Activated CD4-positive, alpha-beta T cell treated with anti-CD3 and anti-CD28 coated beads for 1 hour (primary cell): ENCODE results near the gene DCAF11.
A peak's percentile ranks its signal among the peaks of the same experiment; 100 is the strongest.

Source experiments
- DNase-seq: peaks from one replicate; pipeline ENCODE4 v3.0.0-alpha.2; 2020

DCAF11 gene

DNA sequence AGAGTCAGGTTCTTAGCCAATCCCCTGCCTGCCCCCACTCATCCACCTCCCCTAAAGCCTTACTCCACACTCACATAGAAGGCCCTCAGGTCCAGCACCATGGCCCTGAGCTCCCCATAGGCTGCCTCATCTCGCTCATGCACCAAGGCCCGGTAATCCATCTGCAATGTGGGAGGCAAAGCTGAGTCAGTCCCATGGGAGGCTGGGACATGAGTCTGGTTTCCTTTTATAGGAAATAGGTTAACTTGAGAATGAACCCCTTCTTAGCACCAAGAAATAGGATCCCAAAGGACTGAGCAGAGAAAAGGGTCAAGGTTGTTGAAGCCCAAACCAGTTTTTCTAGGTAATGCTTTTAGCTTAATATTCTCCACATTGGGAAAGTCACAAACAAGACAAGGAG lies 28.9 kb downstream of the DCAF11 start:
- no peak for DNase-seq

DNA sequence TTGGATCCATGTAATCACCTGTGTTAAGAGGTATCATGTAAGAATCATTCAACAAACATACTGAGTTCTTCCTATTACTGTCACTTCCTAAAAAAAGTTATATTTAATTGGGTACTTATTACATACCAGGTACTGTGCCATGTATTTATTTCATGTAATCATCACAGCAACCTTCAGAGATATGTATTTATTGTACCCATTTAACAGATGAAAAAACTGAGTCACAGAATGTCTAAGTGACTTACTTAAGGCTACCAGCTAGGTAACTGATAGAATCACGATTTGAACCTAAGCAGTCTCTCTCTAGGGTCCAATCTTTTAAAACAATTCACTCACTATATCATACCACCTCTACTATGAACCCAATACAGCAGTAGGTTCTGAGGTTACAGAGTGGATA lies 29.9 kb downstream of the DCAF11 start:
- no peak for DNase-seq

DNA sequence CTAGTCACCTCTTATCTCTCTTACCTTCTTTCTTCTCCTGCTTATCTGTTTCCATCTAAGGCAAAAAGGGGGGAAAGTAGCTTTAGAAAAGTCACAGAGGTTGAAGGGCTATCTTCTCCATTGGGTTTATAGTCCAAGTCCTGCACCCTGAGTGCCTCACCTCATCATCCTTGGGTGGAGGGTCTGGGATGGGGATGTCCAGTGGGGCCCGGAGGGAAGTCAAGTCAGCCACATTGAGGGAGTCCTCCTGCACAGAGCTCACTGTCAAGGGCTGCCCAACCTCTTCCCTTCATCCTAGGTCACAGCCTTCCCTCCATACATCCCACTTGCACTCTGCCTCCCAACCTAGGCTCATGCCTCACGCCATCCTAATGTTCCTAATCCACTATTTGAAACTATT lies 30.6 kb downstream of the DCAF11 start:
- no peak for DNase-seq

DNA sequence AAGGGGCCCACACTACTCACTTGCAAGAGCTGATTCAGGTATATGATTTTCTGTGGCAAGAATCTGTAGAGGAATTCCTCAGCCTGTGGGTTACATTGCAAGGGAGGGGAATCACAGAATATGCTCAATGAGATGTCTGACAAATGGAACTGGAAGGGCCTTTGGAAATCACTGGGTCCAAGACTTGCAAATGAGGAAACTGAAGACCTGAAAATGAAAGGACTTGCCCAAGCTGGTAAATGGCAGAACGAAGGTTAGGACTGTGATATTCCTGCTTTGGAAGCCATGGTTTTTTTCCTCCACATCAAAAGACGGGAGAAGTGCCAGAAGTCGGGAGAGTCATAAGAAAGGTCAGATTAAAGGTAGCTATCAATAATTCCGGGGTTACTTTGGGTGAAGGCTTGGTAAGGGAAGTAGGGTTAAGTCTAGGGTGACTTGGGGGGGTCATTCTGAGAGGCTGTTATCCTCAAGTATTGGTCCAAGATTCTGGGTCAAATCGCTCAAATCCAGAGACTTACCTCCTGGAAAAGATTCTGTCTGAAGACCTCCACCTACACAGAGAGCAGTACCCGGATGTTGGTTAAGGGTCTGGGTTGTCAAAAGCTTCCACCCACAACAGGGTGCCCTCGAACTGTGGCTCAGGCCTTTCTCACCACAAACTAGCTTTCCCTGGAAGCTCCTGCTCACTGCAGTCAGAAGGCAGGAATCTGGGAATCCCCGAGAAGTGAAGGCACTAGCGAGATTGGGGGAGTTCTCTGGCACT lies 31.3 kb downstream of the DCAF11 start:
- DNase-seq = no peak

DNA sequence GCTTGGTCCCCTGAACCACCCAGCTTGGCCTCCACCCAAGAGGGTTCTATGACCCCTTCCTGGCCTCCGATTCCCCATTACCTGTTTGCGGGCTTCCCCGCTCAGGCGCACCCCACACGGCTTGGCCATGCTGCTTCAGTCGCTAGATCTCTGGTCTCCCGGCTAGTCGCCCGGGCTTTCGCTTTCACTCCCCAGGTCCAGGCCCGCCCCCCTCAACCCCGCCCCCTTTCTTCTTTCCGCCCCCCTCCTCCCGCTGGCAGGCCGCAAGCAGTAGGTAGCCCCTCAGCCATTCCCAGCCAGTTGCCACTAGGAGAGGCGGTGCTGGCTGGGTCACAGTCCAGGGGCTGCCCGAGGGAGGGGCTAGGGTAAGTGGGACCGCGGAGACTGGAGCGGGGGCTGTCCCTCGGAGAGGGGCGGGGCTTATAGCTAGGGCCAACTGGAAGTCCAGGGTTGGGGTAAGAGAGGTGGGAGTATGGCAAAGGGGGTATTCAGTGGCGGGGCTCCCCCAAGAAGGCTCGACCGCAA lies 31.9 kb downstream of the DCAF11 start, which contains the start of gene PSME2:
Gene PSME2 (minus strand): TSS at position 158 of the 525 bp plus-strand sequence. CDS start 29 bp downstream, at position 129.
- DNase-seq = peak; percentile 70

DNA sequence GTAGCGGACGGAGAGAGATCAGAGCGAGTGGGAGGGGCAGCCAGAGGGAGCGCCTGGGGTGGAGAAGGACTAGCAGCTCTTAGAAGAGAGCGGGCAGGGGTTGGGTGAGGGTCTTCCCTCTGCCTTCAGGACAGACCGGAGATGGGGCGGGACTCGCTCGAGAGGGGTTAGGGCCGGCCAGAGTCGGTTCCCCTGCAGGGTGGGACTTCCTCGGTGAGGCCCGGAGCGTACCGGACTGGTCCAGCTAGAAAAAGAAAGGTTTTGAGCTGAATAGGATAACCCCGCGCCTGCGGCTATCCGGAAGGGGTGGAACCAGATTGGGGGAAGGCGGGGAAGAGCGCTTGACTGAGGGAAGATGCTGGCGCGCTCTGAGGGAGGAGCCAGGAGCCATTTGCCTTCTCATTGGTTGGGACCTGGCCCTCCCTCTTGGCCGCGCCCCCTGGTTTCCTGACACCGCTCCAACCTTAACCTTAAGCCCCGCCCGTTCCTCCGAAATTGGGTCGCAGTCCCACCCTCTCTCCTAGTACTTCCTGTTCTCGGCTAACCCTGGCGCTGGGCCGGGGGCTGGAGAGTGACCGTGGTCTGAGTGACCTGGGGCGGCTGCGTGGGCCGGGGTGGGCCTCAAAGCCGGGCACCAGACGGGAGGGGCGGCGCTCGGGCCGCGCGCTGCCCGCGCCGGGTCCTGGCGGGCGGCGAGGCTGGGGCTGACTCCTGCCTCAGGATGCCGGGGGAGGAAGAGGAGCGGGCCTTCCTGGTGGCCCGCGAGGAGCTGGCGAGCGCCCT lies 32.6 kb downstream of the DCAF11 start, which contains the start of gene RNF31:
Gene RNF31 (plus strand): TSS at position 521 of the 783 bp plus-strand sequence. CDS start 201 bp downstream, at position 722.
- DNase-seq = peak; percentile 94

DNA sequence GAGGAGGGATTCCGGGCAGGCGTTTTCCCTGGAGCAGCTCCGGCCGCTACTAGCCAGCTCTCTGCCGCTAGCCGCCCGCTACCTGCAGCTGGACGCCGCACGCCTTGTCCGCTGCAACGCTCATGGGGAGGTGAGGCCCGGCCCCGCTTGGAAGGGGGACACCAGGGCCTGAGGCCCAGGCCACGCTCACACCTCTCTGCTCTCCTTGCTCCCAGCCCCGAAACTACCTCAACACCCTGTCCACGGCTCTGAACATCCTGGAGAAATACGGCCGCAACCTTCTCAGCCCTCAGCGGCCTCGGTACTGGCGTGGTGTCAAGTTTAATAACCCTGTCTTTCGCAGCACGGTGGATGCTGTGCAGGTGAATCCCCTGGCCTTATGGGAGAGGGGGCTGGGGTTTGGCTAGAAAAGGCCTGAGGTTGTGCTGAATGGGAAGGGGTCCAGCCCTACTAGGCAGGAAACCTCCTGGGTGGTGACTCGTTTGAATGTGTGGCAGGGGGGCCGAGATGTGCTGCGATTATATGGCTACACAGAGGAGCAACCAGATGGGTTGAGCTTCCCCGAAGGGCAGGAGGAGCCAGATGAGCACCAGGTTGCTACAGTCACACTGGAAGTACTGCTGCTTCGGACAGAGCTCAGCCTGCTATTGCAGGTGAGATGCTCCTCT lies 33.3 kb downstream of the DCAF11 start:
- DNase-seq = no peak

DNA sequence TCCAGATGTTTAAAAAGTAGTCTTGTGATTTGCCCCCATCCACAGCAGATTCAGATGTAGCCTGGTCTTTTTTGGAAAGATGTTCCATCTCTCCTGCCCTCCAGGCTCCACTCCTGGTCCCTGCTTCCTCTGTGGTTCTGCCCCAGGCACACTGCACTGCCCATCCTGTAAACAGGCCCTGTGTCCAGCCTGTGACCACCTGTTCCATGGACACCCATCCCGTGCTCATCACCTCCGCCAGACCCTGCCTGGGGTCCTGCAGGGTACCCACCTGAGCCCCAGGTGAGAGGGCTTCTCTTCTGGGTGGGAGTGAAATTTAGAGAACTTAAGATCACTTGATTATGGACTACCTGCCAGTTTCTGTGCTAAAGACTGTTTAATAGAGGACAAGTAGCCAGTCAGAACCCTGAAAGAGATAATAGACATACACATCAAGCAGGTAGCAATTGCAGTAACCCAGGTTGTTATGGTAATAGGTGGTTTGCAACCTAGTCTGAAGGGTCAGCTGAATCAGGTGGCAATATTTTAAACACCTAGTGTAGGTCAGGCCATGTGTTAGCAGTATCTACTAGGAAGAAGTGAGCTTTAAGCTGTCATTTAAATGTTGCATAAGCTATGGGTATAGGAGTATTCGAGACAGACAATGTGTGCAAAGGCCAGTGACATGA lies 34.9 kb downstream of the DCAF11 start:
- DNase-seq = no peak

DNA sequence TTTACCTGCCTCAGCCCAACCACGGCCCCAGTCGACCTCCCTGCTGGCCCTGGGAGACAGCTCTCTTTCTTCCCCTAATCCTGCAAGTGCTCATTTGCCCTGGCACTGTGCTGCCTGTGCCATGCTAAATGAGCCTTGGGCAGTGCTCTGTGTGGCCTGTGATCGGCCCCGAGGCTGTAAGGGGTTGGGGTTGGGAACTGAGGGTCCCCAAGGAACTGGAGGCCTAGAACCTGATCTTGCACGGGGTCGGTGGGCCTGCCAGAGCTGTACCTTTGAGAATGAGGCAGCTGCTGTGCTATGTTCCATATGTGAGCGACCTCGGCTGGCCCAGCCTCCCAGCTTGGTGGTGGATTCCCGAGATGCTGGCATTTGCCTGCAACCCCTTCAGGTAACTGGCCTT lies 35.5 kb downstream of the DCAF11 start:
- no peak for DNase-seq

DNA sequence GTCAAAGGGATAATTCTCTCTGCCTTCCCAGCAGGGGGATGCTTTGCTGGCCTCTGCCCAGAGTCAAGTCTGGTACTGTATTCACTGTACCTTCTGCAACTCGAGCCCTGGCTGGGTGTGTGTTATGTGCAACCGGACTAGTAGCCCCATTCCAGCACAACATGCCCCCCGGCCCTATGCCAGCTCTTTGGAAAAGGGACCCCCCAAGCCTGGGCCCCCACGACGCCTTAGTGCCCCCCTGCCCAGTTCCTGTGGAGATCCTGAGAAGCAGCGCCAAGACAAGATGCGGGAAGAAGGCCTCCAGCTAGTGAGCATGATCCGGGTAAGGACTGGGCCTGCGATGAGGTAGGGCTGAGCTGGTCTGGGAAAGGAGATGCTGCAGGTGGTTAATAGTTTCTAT lies 36.0 kb downstream of the DCAF11 start:
- no peak for DNase-seq

DNA sequence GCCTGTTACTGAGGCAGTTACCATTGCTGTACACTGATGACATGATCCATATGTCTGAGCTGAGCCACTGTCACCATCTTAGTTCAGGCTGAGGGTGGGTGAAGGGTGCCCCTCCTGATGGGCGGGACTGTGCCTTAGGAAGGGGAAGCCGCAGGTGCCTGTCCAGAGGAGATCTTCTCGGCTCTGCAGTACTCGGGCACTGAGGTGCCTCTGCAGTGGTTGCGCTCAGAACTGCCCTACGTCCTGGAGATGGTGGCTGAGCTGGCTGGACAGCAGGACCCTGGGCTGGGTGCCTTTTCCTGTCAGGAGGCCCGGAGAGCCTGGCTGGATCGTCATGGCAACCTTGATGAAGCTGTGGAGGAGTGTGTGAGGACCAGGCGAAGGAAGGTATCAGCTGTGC lies 36.4 kb downstream of the DCAF11 start:
- DNase-seq = no peak

DNA sequence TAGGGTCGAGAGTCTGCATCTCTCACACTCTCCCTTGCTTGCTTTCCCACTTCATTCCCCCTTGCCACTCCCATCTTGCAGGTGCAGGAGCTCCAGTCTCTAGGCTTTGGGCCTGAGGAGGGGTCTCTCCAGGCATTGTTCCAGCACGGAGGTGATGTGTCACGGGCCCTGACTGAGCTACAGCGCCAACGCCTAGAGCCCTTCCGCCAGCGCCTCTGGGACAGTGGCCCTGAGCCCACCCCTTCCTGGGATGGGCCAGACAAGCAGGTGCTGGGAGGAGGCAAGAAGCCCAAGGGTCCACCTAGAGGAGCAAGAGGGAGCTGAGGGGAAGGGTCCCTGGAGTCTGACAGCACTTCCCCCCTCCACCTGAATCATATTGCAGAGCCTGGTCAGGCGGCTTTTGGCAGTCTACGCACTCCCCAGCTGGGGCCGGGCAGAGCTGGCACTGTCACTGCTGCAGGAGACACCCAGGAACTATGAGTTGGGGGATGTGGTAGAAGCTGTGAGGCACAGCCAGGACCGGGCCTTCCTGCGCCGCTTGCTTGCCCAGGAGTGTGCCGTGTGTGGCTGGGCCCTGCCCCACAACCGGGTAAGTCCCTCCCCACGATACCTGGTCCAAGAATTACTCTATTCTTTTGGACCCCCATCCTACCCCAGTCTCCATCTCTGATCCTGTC lies 37.0 kb downstream of the DCAF11 start:
- DNase-seq = no peak

DNA sequence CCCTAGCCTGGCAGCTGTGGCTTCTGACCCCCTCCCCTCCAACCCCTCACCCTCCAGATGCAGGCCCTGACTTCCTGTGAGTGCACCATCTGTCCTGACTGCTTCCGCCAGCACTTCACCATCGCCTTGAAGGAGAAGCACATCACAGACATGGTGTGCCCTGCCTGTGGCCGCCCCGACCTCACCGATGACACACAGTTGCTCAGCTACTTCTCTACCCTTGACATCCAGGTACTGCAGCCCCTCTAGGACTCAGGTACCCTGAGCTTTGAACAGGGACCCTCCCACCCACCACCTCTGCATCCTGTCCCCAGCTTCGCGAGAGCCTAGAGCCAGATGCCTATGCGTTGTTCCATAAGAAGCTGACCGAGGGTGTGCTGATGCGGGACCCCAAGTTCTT lies 40.5 kb downstream of the DCAF11 start:
- no peak for DNase-seq

DNA sequence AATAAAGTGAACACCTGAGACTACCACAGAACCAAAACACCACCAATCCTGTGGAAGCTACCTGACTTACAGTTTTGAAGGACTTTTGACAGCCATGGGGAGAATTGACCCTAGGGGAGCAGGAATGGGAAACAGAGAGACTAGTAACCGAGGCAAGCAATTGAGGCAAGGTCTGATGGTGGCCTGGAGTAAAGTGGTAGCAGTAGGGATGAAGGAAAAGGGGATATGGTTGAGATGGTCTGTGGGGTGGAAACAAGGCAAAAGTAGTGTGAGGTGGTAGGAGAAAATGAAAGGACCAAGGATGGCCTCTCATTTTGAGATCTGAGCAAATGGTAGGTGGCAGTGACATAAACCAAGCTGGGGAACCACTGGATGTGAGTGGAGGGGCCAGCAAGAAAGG lies 42.3 kb downstream of the DCAF11 start:
- no peak for DNase-seq

DNA sequence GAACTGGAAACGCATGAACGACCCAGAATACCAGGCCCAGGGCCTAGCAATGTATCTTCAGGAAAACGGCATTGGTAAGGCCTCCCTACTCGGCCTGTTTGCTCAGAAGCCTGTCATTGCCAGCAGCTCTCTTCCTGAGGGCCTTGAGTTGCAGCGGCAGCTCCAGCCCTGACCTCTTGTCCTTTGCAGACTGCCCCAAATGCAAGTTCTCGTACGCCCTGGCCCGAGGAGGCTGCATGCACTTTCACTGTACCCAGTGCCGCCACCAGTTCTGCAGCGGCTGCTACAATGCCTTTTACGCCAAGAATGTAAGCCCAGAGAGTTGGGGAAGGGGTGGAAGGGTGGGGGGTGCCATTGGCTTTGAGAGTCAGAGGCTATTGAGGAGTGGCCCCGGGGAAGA lies 42.8 kb downstream of the DCAF11 start:
- no peak for DNase-seq

DNA sequence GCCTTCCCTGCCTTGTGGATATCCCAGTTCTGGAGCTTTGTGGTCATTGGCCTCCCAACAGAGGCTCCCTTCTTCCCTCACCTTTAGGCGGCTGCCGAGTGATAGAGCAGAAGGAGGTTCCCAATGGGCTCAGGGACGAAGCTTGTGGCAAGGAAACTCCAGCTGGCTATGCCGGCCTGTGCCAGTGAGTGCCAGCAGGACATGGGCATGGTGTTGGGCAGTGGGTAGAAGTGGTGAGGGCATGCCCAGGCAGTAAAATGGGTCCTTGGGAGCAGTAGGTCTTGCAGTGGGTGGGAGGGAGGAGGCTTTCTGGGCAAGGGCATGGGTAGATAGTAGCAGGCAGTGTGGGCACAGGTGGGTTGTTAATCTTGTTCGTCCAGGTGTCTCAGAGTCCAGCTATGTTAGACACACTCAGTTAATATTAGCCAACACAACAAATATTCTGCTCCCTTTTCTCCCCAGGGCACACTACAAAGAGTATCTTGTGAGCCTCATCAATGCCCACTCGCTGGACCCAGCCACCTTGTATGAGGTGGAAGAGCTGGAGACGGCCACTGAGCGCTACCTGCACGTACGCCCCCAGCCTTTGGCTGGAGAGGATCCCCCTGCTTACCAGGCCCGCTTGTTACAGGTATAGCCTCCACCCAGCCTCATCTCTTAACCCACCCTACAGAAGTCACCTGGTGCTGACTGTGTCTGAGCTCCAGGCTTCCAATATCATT lies 45.4 kb downstream of the DCAF11 start:
- no peak for DNase-seq

DNA sequence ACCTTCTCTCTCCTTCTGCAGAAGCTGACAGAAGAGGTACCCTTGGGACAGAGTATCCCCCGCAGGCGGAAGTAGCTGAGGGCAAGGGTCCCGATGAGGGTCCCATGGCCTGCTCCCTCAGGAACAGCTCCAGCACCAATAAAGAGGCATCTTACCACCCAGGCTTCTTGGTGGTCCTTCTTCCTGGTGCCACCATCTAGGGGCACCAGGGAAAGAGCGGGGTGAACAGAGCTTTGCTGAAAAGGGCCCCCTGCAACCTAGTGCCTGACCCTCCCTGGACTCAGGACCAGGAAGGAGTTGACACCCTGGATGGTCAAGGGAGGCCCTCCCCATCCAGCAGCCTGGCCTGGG lies 45.9 kb downstream of the DCAF11 start:
- DNase-seq = no peak

DNA sequence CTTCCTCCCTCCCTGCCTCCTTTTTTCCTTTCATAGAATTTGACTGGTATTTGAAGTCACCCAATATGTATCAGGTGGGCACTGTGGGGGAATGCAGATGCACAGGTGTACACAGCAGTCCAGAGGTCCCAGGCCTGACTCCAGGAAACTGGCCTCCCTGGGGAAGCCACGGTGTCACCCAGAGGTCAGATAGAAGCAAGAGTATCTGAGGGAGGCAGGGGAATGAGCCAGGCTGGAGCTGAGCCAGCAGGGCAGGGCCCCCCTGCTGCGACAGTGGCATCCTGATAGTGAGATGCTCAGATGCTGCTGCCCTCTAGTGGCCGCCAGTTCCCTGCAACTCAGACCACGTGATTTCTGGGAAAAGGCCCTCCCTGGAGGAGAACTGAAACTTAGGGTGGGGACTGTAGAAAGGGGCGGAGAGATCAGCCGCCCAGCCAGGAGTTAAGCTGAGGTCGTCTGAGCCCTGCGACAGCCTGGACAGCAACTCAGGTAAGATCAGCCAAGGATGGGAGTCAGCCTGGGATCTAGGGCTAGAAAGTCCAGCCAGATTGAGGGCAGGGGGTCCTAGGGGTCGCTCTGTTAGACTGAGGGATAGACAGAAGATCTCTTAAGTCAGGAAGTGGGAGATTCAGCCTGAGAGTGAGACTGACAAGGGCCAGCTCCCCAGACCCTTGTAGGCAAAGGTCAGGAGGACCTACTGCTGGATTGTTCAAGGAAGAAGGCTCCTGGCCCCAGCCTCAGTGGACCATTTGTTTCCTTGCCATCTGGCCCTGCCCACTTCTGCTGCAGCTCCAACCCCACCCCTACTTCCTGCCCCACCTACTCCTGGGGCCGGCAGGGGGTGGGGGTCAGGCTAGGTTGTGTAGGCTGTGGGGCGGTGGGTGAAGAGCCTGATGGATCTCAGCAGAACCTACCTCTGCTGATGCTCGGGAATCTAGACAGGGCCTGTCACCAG lies 46.5 kb downstream of the DCAF11 start, which contains the start of gene IRF9:
Gene IRF9 (plus strand): TSS at position 416 of the 955 bp plus-strand sequence. CDS start 880 bp downstream, outside the sequence.
- DNase-seq = peak; percentile 99

DNA sequence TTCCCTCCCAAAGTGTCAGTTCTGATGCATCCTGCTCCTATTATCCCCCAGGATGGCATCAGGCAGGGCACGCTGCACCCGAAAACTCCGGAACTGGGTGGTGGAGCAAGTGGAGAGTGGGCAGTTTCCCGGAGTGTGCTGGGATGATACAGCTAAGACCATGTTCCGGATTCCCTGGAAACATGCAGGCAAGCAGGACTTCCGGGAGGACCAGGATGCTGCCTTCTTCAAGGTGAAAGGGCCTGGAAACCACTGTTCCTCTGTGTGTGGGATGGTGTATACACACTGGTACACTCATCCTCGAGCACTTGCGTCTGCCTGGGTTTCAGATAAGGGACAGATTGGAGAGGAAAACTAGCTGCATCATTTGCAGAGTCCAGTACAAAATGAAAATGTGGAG lies 47.5 kb downstream of the DCAF11 start:
- DNase-seq = no peak

DNA sequence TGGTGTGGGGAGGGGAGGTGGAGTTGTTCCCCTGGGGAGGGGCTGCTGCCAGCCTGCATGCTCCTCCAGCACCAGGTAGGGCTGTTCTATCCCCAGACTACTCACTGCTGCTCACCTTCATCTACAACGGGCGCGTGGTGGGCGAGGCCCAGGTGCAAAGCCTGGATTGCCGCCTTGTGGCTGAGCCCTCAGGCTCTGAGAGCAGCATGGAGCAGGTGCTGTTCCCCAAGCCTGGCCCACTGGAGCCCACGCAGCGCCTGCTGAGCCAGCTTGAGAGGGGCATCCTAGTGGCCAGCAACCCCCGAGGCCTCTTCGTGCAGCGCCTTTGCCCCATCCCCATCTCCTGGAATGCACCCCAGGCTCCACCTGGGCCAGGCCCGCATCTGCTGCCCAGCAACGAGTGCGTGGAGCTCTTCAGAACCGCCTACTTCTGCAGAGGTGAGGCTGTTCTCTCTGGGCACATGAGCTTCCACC lies 50.0 kb downstream of the DCAF11 start:
- no peak for DNase-seq
